Body of pancreas (tissue), 4 donors: ENCODE data around the gene CDO1. TPM values are rescaled to one million over a fixed set of nuclear protein-coding genes. Genes with fewer than 3 reads are reported as not detected.
A peak's percentile ranks its signal among the peaks of the same experiment; 100 is the strongest.
"Not testable (repeated sequence)": the region's sequence is repeated elsewhere in the genome, so short reads cannot be mapped to it uniquely, and the experiment has no call there.

Source experiments
- ATAC-seq: fragments of 150-250 bp; one replicate; pipeline ENCODE4 v1.9.1; 2016
- DNase-seq, 4 donors: peaks; one replicate each; pipeline ENCODE4 v3.0.0-alpha.2; 2019
- H3K27ac ChIP-seq, 4 donors: fragments of 200-600 bp; sonication (generic); 1 replicate in 3 of 4; 2 replicates in 1 of 4; pipeline versions ENCODE4 v1.5.1 to v1.6.1; 2016 to 2019; ENCODE audit warnings: mild to moderate bottlenecking in 1 of 4, mixed read lengths in 1 of 4, moderate library complexity in 1 of 4
- H3K27me3 ChIP-seq, 2 donors: fragments of 200-600 bp; sonication (generic); one replicate each; pipeline ENCODE4 v1.6.0; 2016; ENCODE audit warnings: mild to moderate bottlenecking in 1 of 2
- H3K36me3 ChIP-seq, 2 donors: fragments of 200-600 bp; sonication (generic); replicated peaks in 1 of 2; 2 replicates each; pipeline ENCODE4 v1.5.1; 2016; ENCODE audit warnings: low read depth in 2 of 2; ENCODE audit not compliant: insufficient read depth in 1 of 2
- H3K4me1 ChIP-seq: fragments of 200-600 bp; sonication (generic); one replicate; pipeline ENCODE4 v1.6.0; 2016
- H3K4me3 ChIP-seq, 2 donors: fragments of 200-600 bp; sonication (generic); 1 replicate in 1 of 2; 2 replicates in 1 of 2; pipeline ENCODE4 v1.5.1; 2016 to 2019
- H3K9me3 ChIP-seq, 3 donors: fragments of 200-600 bp; sonication (generic); 1 replicate in 2 of 3; 2 replicates in 1 of 3; pipeline ENCODE4 v1.5.1; 2016
- POLR2A ChIP-seq, 3 donors: fragments of 450-650 bp; IDR thresholded peaks; one replicate each; pipeline ENCODE4 v1.6.1; 2016; ENCODE audit warnings: antibody characterized with exemption in 3 of 3, mild to moderate bottlenecking in 2 of 3
- WGBS, 2 donors: methylation state at CpG; one replicate each; pipeline ENCODE4 v1.1.5; 2017; 5-methylcytosine and 5-hydroxymethylcytosine counted together
- intact Hi-C: fragments of 100-400 bp; cut with DNase I; formaldehyde crosslinking; loops from one replicate; pipeline ENCODE4 v1.15.1; 2023
- total RNA-seq, 2 donors: library from RNA; depleted of rRNA; stranded (reverse); fragments of >200 nt; gene quantifications; one replicate each; pipeline ENCODE4 v1.1.0, GENCODE V29; 2016
- TF ChIP-seq, protein P1 (sequence below), 7 experiments: fragments of 450-650 bp in 4 of 7; fragments of 200-600 bp in 3 of 7; sonication (generic) in 3 of 7; IDR thresholded peaks; one replicate each; pipeline ENCODE4 v1.5.1; 2016 to 2019; ENCODE audit warnings: antibody characterized with exemption in 7 of 7

The CDO1 gene
- total RNA-seq, 2 donors from 2014 or later, result 7.3 to 92.3 TPM

DNA sequence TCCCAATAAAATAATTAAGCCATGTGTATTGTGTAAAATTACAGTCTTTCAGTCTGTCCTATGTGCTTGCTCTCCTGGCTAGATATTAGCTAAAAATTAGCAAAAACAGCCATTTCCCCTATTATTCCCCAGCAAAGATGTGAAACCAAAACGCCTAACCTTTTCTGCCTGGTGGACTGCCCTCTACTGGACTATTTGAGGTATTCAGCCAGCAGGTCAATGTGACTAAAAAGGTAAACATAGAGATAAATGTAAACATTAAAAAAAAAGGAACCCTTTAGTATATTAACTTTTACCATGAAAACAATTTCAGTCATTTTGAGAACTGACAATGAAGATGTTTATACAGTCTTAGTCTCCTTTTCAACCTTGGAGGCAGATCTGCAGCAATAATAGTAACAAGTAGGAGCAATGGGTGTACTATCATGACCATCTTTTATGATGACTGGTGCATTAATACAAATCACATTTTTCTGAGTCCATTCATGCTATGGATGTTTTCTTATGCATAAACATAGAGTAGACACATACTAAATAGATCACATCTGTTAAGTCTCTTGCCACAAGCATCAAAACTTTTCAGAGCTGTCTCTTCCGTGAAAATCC is 14.8 kb upstream of the CDO1 start:
- no peak overlapping the region for H3K4me3 ChIP-seq
- DNase-seq (peak in 3 of 4 donors; percentile 27 to 38 (median 30)), ATAC-seq (peak; percentile 42)
- H3K27me3 ChIP-seq, result no peaks in the 10 kb centered on the region
- TF ChIP-seq, protein P1, sequence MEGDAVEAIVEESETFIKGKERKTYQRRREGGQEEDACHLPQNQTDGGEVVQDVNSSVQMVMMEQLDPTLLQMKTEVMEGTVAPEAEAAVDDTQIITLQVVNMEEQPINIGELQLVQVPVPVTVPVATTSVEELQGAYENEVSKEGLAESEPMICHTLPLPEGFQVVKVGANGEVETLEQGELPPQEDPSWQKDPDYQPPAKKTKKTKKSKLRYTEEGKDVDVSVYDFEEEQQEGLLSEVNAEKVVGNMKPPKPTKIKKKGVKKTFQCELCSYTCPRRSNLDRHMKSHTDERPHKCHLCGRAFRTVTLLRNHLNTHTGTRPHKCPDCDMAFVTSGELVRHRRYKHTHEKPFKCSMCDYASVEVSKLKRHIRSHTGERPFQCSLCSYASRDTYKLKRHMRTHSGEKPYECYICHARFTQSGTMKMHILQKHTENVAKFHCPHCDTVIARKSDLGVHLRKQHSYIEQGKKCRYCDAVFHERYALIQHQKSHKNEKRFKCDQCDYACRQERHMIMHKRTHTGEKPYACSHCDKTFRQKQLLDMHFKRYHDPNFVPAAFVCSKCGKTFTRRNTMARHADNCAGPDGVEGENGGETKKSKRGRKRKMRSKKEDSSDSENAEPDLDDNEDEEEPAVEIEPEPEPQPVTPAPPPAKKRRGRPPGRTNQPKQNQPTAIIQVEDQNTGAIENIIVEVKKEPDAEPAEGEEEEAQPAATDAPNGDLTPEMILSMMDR (IDR thresholded peaks at IDR 0.05), result peak; percentile 32 to 86 (median 71)
- no peak for TF ChIP-seq POLR2A (IDR thresholded peaks at IDR 0.05)
- H3K36me3 ChIP-seq, result peaks cover 0 to 15% of the 10 kb centered on the region in 2 donors
- H3K4me1 ChIP-seq, result peaks cover 4% of the 10 kb centered on the region
- WGBS, 2 donors, result 46 to 51% methylated on average over 2 of the region's 2 CpGs
- H3K27ac ChIP-seq, result no peak overlapping the region
- intact Hi-C loops, result no loop called here
- no peaks in the 10 kb centered on the region for H3K9me3 ChIP-seq

DNA sequence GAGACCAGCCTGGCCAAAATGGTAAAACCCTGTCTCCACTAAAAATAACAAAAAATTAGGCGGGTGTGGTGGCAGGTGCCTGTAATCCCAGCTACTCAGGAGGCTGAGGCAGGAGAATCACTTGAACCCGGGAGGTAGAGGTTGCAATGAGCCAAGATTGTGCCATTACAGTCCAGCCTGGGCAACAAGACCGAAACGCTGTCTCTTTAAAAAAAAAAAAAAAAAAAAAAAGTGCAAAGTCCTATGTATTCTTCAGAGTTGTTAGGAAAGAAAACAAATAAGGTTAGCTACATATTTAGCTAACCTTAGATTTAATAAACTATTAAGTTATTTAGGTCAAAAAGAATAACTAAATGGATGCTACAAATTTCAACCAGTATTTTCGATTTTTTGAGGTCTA is 13.5 kb upstream of the CDO1 start:
- H3K36me3 ChIP-seq, result peaks cover 0 to 11% of the 10 kb centered on the region in 2 donors
- H3K27ac ChIP-seq, result no peak overlapping the region
- no peaks in the 10 kb centered on the region for H3K27me3 ChIP-seq
- peaks cover 4% of the 10 kb centered on the region for H3K4me1 ChIP-seq
- intact Hi-C loops, result no loop called here
- 80 to 87% methylated on average over 5 of the region's 5 CpGs for WGBS, 2 donors
- ATAC-seq, result no peak
- no peaks in the 10 kb centered on the region for H3K9me3 ChIP-seq
- TF ChIP-seq, protein P1 (IDR thresholded peaks at IDR 0.05), result no peak
- TF ChIP-seq POLR2A (IDR thresholded peaks at IDR 0.05), result no peak
- H3K4me3 ChIP-seq, result no peak overlapping the region
- no peak for DNase-seq

DNA sequence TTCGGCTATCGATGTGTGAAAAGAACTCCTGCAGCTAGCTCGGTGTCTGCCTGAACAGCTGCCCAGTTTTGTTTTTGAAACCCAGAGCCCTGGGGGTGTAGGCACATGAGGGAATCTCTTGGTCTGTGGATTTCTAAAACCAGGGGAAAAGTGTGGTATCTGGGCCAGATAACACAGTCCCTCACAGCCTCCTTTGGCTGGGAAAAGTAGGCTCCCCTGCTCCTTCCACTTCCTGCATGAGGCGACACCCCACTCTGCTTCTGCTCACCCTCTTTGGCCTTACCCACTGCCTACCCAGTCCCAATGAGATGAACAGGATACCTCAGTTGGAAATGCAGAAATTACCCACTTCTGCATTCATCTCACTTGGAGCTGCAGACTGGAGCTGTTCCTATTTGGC is 9.5 kb upstream of the CDO1 start:
- intact Hi-C loops, result no loop called here
- DNase-seq, result no peak
- no peak for ATAC-seq
- H3K4me1 ChIP-seq, result no peaks in the 10 kb centered on the region
- no peaks in the 10 kb centered on the region for H3K27me3 ChIP-seq
- H3K36me3 ChIP-seq, result peaks cover 0 to 6% of the 10 kb centered on the region in 2 donors
- no peaks in the 10 kb centered on the region for H3K9me3 ChIP-seq
- 95 to 97% methylated on average over 4 of the region's 4 CpGs for WGBS, 2 donors
- TF ChIP-seq, protein P1 (IDR thresholded peaks at IDR 0.05), result no peak
- no peak for TF ChIP-seq POLR2A (IDR thresholded peaks at IDR 0.05)
- H3K27ac ChIP-seq, result no peak overlapping the region
- no peak overlapping the region for H3K4me3 ChIP-seq

DNA sequence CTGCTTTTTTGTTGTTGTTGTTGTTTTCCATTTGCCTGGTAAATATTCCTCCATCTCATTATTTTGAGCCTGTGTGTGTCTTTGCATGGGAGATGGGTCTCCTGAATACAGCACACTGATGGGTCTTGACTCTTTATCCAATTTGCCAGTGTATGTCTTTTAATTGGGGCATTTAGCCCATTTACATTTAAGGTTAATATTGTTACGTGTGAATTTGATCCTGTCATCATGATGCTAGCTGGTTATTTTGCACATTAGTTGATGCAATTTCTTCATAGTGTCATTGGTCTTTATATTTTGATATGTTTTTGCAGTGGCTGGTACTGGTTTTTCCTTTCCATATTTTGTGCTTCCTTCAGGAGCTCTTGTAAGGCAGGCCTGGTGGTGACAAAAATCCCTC is 8.5 kb upstream of the CDO1 start:
- intact Hi-C loops, ATAC-seq, H3K9me3 ChIP-seq, H3K27ac ChIP-seq, DNase-seq, H3K27me3 ChIP-seq, H3K4me3 ChIP-seq, H3K36me3 ChIP-seq, H3K4me1 ChIP-seq: not testable (repeated sequence)
- 75 to 83% methylated on average over 1 of the region's 1 CpG for WGBS, 2 donors

DNA sequence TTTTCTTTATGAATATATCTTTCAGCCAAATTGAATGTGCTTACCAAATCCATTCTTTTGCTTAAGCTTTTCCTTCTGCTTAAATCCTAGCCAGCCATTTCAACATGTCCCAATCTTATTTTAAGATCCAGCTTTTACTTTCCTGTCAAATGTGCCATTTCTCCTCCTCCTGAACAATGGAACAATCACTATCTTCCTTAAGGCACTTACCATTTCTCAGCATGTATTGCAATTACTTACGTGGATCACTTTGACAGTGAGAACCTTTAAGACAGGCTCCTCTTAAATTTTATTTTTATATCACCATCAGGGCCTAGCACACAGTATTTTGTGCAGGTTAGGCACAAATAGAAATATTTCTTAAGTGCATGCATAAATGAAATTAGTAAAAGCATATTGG is 4.4 kb upstream of the CDO1 start:
- H3K27ac ChIP-seq, result no peak overlapping the region

More for the DNA sequence above, 4.4 kb upstream of the CDO1 start:
- WGBS, 2 donors, result 81 to 95% methylated on average over 1 of the region's 1 CpG
- Histone ChIP-seq H3K4me1 (peaks cover 8% of the 10 kb centered on the region), H3K27me3 (peaks cover 0 to 4% of the 10 kb centered on the region in 2 donors), H3K4me3 (no peak overlapping the region), H3K36me3 (no peaks in the 10 kb centered on the region), H3K9me3 (no peaks in the 10 kb centered on the region)
- intact Hi-C loops, result no loop called here
- ATAC-seq, result no peak
- no peak for TF ChIP-seq POLR2A (IDR thresholded peaks at IDR 0.05)
- TF ChIP-seq, protein P1 (IDR thresholded peaks at IDR 0.05), result no peak
- no peak for DNase-seq
